SK-N-SH (cell line): ENCODE measurements around the gene JAK1. TPM values are rescaled to one million over a fixed set of nuclear protein-coding genes. Genes with fewer than 3 reads are reported as not detected.

ENCODE experiments used
- CTCF ChIA-PET: fragments of 300-600, 350-600 bp; formaldehyde crosslinking; extraction: SDS; loops from one replicate; lab custom pipeline; 2021; lab: Yijun Ruan, JAX
- POLR2A ChIA-PET: fragments of 350-600 bp; sonication (Branson Sonifier 250); formaldehyde crosslinking; extraction: SDS; loops from one replicate; lab custom pipeline; 2020; ENCODE audit warnings: antibody characterized with exemption, inconsistent platforms; lab: Yijun Ruan, JAX
- DNase-seq: peaks from one replicate; pipeline ENCODE4 v3.0.0; 2012
- H2AFZ ChIP-seq: fragments of 200-600 bp; sonication (generic); 2 replicates; pipeline ENCODE4 v1.8.1; 2016; ENCODE audit warnings: antibody characterized with exemption, mild to moderate bottlenecking, low read depth
- H3F3A ChIP-seq: fragments of 200-600 bp; sonication (generic); replicated peaks from 2 replicates; pipeline ENCODE3; 2016; ENCODE audit warnings: antibody characterized with exemption, mild to moderate bottlenecking; ENCODE audit not compliant: insufficient read depth
- H3K27ac ChIP-seq, 2 experiments: fragments of 200-500 bp in 1 of 2; fragments of 200-600 bp in 1 of 2; sonication (Bioruptor generic) in 1 of 2; sonication (generic), shearing (Covaris generic) in 1 of 2; 2 replicates each; pipeline versions ENCODE4 v1.5.1 to v1.6.1; 2014 to 2016; ENCODE audit warnings: low read depth in 2 of 2, inconsistent platforms in 1 of 2, low read length in 1 of 2, mild to moderate bottlenecking in 1 of 2, mixed read lengths in 1 of 2
- H3K27me3 ChIP-seq: fragments of 200-600 bp; sonication (generic), shearing (Covaris generic); 2 replicates; pipeline ENCODE4 v1.6.1; 2016; ENCODE audit warnings: mixed run types; ENCODE audit not compliant: insufficient read depth
- H3K36me3 ChIP-seq, 2 experiments: fragments of 200-500 bp in 1 of 2; fragments of 200-600 bp in 1 of 2; sonication (Bioruptor generic) in 1 of 2; sonication (generic) in 1 of 2; replicated peaks in 1 of 2; 2 replicates each; pipeline versions ENCODE3 to v1.5.1; 2014 to 2016; ENCODE audit warnings: low read length in 1 of 2, mild to moderate bottlenecking in 1 of 2; ENCODE audit not compliant: insufficient read depth in 2 of 2, control insufficient read depth in 1 of 2
- H3K4me1 ChIP-seq, 2 experiments: fragments of 200-500 bp in 1 of 2; fragments of 200-600 bp in 1 of 2; sonication (Bioruptor generic) in 1 of 2; sonication (generic), shearing (Covaris generic) in 1 of 2; 2 replicates each; pipeline versions ENCODE4 v1.5.1 to v1.6.1; 2014 to 2016; ENCODE audit warnings: low read depth in 1 of 2, low read length in 1 of 2, mixed run types in 1 of 2; ENCODE audit not compliant: insufficient read depth in 2 of 2, control insufficient read depth in 1 of 2
- H3K4me2 ChIP-seq: fragments of 200-600 bp; sonication (generic), shearing (Covaris generic); 2 replicates; pipeline ENCODE4 v1.6.1; 2017; ENCODE audit warnings: mixed run types
- H3K4me3 ChIP-seq, 2 experiments: fragments of 200-500 bp in 1 of 2; fragments of 200-600 bp in 1 of 2; sonication (Bioruptor generic) in 1 of 2; sonication (generic), shearing (Covaris generic) in 1 of 2; 2 replicates each; pipeline versions ENCODE4 v1.5.1 to v1.8.1; 2014 to 2016; ENCODE audit warnings: low read depth in 2 of 2, inconsistent platforms in 1 of 2, low read length in 1 of 2, mild to moderate bottlenecking in 1 of 2, mixed read lengths in 1 of 2, moderate library complexity in 1 of 2
- H3K79me2 ChIP-seq: fragments of 200-600 bp; sonication (generic); 2 replicates; pipeline ENCODE4 v1.8.1; 2017; ENCODE audit warnings: mild to moderate bottlenecking; ENCODE audit not compliant: insufficient read depth
- H3K9ac ChIP-seq: fragments of 200-600 bp; sonication (generic); 2 replicates; pipeline ENCODE4 v1.6.1; 2017; ENCODE audit warnings: mixed run types
- H3K9me2 ChIP-seq: fragments of 200-600 bp; sonication (generic); 2 replicates; pipeline ENCODE4 v1.6.1; 2017; ENCODE audit warnings: mixed run types
- H3K9me3 ChIP-seq: fragments of 200-600 bp; sonication (generic); 2 replicates; pipeline ENCODE4 v1.6.1; 2017; ENCODE audit warnings: mixed run types, mild to moderate bottlenecking, moderate library complexity
- H4K20me1 ChIP-seq: fragments of 200-600 bp; sonication (generic); 2 replicates; pipeline ENCODE4 v1.6.1; 2017; ENCODE audit warnings: mild to moderate bottlenecking, mixed run types; ENCODE audit not compliant: insufficient read depth
- CHD2 ChIP-seq: fragments of 150-350 bp; IDR thresholded peaks from 2 replicates; pipeline ENCODE4 v1.6.1; 2018; ENCODE audit warnings: low read length; ENCODE audit not compliant: partially characterized antibody
- CTCF ChIP-seq: fragments of 200-600 bp; sonication (generic); IDR thresholded peaks from 2 replicates; pipeline ENCODE4 v1.6.1; 2017; ENCODE audit warnings: antibody characterized with exemption, mild to moderate bottlenecking, moderate library complexity
- ELF1 ChIP-seq: IDR thresholded peaks from 2 replicates; pipeline ENCODE4 v1.4.0; 2012
- EP300 ChIP-seq, 2 experiments: IDR thresholded peaks; 2 replicates each; pipeline versions ENCODE4 v1.4.0 to v1.6.1; 2012; ENCODE audit warnings: borderline replicate concordance in 1 of 2, low read depth in 1 of 2, low read length in 1 of 2
- FOSL2 ChIP-seq: IDR thresholded peaks from 2 replicates; pipeline ENCODE4 v1.4.0; 2012; ENCODE audit warnings: low read depth, mild to moderate bottlenecking, moderate library complexity, borderline replicate concordance
- FOXM1 ChIP-seq: IDR thresholded peaks from 2 replicates; pipeline ENCODE4 v1.4.0; 2012; ENCODE audit warnings: low read depth, mild to moderate bottlenecking
- GABPA ChIP-seq: IDR thresholded peaks from 2 replicates; pipeline ENCODE4 v1.4.0; 2012; ENCODE audit warnings: low read depth, mild to moderate bottlenecking
- IRF3 ChIP-seq: fragments of 150-350 bp; IDR thresholded peaks from 2 replicates; pipeline ENCODE4 v1.6.1; 2016; ENCODE audit warnings: mild to moderate bottlenecking, low read depth, low read length
- PBX3 ChIP-seq: IDR thresholded peaks from 2 replicates; pipeline ENCODE4; 2012
- RAD21 ChIP-seq: IDR thresholded peaks from 2 replicates; pipeline ENCODE4 v1.6.1; 2012; ENCODE audit warnings: mild to moderate bottlenecking, low read length
- RFX5 ChIP-seq: IDR thresholded peaks from 2 replicates; pipeline ENCODE4 v1.6.1; 2012; ENCODE audit warnings: mild to moderate bottlenecking, improper control_type of control experiment, low read length
- SMC3 ChIP-seq: IDR thresholded peaks from 2 replicates; pipeline ENCODE4 v1.6.1; 2012; ENCODE audit warnings: low read depth, low read length, improper control_type of control experiment
- TAF1 ChIP-seq: IDR thresholded peaks from 2 replicates; pipeline ENCODE4 v1.6.1; 2012; ENCODE audit warnings: low read depth, mild to moderate bottlenecking, low read length, moderate library complexity, borderline replicate concordance
- USF1 ChIP-seq: IDR thresholded peaks from 2 replicates; pipeline ENCODE4 v1.4.0; 2012; ENCODE audit warnings: low read depth, borderline replicate concordance
- USF2 ChIP-seq: fragments of 150-350 bp; IDR thresholded peaks from 2 replicates; pipeline ENCODE4 v1.6.1; 2017; ENCODE audit warnings: antibody characterized with exemption, low read length, low read depth, borderline replicate concordance
- WGBS: methylation state at CpG from one replicate; pipeline ENCODE4 v1.1.6; 2017; ENCODE audit warnings: low lambda C conversion rate; 5-methylcytosine and 5-hydroxymethylcytosine counted together
- polyA plus RNA-seq, 3 experiments: library from polyadenylated mRNA; depleted of rRNA; stranded (reverse); fragments of >200 nt; gene quantifications; 2 replicates each; pipeline ENCODE4 v1.2.3, GENCODE V29; 2012

JAK1 gene
- polyA plus RNA-seq, 1 of the 3 experiments (the other 2 are of a cell fraction), result 47.5 TPM

GRCh38 chr1:64887689-64888217 lies 78.6 kb downstream of the JAK1 start (continued):
- TF ChIP-seq USF1, result no peak
- no peak for TF ChIP-seq IRF3
- TF ChIP-seq ELF1, result no peak

- TF ChIP-seq CTCF, result no peak
- TF ChIP-seq ELF1, result no peak
- TF ChIP-seq FOSL2, result no peak
- TF ChIP-seq FOXM1, result no peak
- TF ChIP-seq EP300 (IDR thresholded peaks at IDR 0.05; ENCODE audit: borderline replicate concordance in 1 of 2, low read depth in 1 of 2, low read length in 1 of 2), result no peak
- H3K4me2 ChIP-seq, result no peak overlapping the region
These were observed 79.5 kb downstream of the JAK1 start for GRCh38 chr1:64886877-64887276.

GRCh38 chr1:64885648-64886047 lies 80.7 kb downstream of the JAK1 start:
- ChIA-PET POLR2A (no interaction called here), CTCF (interaction anchor here (1.0 kb wide), 1 partner anchor 31 kb away, joined by 4 read pairs; no protein-coding TSS in a partner anchor)
- H3K9ac ChIP-seq, result no peak overlapping the region
- no peak overlapping the region for H3K27ac ChIP-seq
- H3K9me2 ChIP-seq, result no peaks in the 10 kb centered on the region
- H3K4me1 ChIP-seq, result peaks cover 10 to 35% of the 10 kb centered on the region in 2 experiments; a peak in 3 of 4 replicates
- no peak for DNase-seq
- H3K79me2 ChIP-seq, result peaks cover 53% of the 10 kb centered on the region
- no peak overlapping the region for H3K4me3 ChIP-seq
- no peak for TF ChIP-seq RFX5
- no peak for TF ChIP-seq SMC3
- no peak for TF ChIP-seq CHD2
- TF ChIP-seq TAF1, result no peak
- no peak for TF ChIP-seq USF2
- TF ChIP-seq PBX3, result no peak
- no peak for TF ChIP-seq GABPA
- no peak for TF ChIP-seq RAD21
- no peak for TF ChIP-seq FOSL2
- TF ChIP-seq, all 33 proteins: peak for 0
- Histone ChIP-seq H3K4me2 (no peak overlapping the region), H3K36me3 (peaks cover 5 to 15% of the 10 kb centered on the region in 2 experiments), H3F3A (peaks cover 14% of the 10 kb centered on the region), H2AFZ (no peak overlapping the region), H4K20me1 (peaks cover 15% of the 10 kb centered on the region), H3K9me3 (no peaks in the 10 kb centered on the region), H3K27me3 (no peaks in the 10 kb centered on the region)
- 84% methylated on average over 6 of the region's 6 CpGs for WGBS

More at GRCh38 chr1:64886877-64887276, 79.5 kb downstream of the JAK1 start:
- CTCF ChIA-PET, result interaction anchor here (1.0 kb wide), 1 partner anchor 9 kb away, joined by 3 read pairs; no protein-coding TSS in a partner anchor
- H2AFZ ChIP-seq, result no peak overlapping the region
- no peak overlapping the region for H3K27ac ChIP-seq
- H3K36me3 ChIP-seq, result peaks cover 4 to 13% of the 10 kb centered on the region in 2 experiments
- H3F3A ChIP-seq, result peaks cover 7% of the 10 kb centered on the region
- WGBS, result 100% methylated on average over 4 of the region's 4 CpGs
- peaks cover 63% of the 10 kb centered on the region for H3K79me2 ChIP-seq
- POLR2A ChIA-PET, result no interaction called here
- peaks cover 21 to 30% of the 10 kb centered on the region in 2 experiments; a peak in 3 of 4 replicates for H3K4me1 ChIP-seq
- H3K27me3 ChIP-seq, result no peaks in the 10 kb centered on the region
- no peak overlapping the region for H3K4me3 ChIP-seq
- no peak for DNase-seq
- peaks cover 26% of the 10 kb centered on the region for H4K20me1 ChIP-seq
- no peaks in the 10 kb centered on the region for H3K9me2 ChIP-seq
- H3K9me3 ChIP-seq, result no peaks in the 10 kb centered on the region
- H3K9ac ChIP-seq, result no peak overlapping the region
